ENCODE results near the gene CALD1.

The CALD1 gene

GRCh38 chr7:134910968-134911367 lies 131.5 kb downstream of the CALD1 start:
- H4K91ac ChIP-seq (ENCODE audit: low read length): no peak overlapping the region
- no peak overlapping the region for H2BK120ac ChIP-seq (ENCODE audit: low read depth, low read length)
- peaks cover 6 to 44% of the 10 kb centered on the region in 2 experiments for H3K36me3 ChIP-seq (ENCODE audit: control insufficient read depth in 1 of 2, insufficient read depth in 2 of 2, low read depth in 1 of 2, low read length in 2 of 2)
- H3K27me3 ChIP-seq (ENCODE audit: control insufficient read depth in 1 of 2, insufficient read depth in 1 of 2, low read length in 2 of 2): no peaks in the 10 kb centered on the region
- H3K14ac ChIP-seq (ENCODE audit: low read length in 2 of 2): no peak overlapping the region
- no peak overlapping the region for H2BK5ac ChIP-seq (ENCODE audit: low read depth, low read length, poor library complexity, severe bottlenecking)
- H3K9ac ChIP-seq (ENCODE audit: low read length): no peak overlapping the region
- no peak overlapping the region for H4K8ac ChIP-seq (ENCODE audit: low read length)
- H2BK12ac ChIP-seq (ENCODE audit: low read length in 2 of 2): no peak overlapping the region
- no peak overlapping the region for H3K4ac ChIP-seq (ENCODE audit: low read depth in 1 of 2, low read length in 2 of 2)
- peaks cover 1% of the 10 kb centered on the region for H3K4me1 ChIP-seq (ENCODE audit: control insufficient read depth, insufficient read depth, low read depth, low read length)
- H3K27ac ChIP-seq (ENCODE audit: low read length, poor library complexity, severe bottlenecking): no peak overlapping the region
- no peak overlapping the region for H3K4me2 ChIP-seq (ENCODE audit: low read length, poor library complexity, severe bottlenecking)
- no peak overlapping the region for H3K4me3 ChIP-seq (ENCODE audit: insufficient read depth in 1 of 2, low read depth in 1 of 2, low read length in 2 of 2)
- WGBS: 100% methylated on average over 4 of the region's 4 CpGs
- peaks cover 24% of the 10 kb centered on the region for H3K79me1 ChIP-seq (replicated peaks; ENCODE audit: low read length, poor library complexity, severe bottlenecking)
- no peak overlapping the region for H2BK15ac ChIP-seq (ENCODE audit: low read depth, poor library complexity, severe bottlenecking)
- H3K18ac ChIP-seq (ENCODE audit: low read depth in 1 of 2, low read length in 2 of 2): no peak overlapping the region
- no peak overlapping the region for H2AK5ac ChIP-seq (ENCODE audit: low read length, severe bottlenecking)
- no peaks in the 10 kb centered on the region for H3K9me3 ChIP-seq (ENCODE audit: control insufficient read depth, low read length)
- no peak overlapping the region for H3K23ac ChIP-seq (ENCODE audit: low read length in 2 of 2)
- H2AFZ ChIP-seq (ENCODE audit: low read depth, low read length): no peak overlapping the region
- no peak for DNase-seq

DNA sequence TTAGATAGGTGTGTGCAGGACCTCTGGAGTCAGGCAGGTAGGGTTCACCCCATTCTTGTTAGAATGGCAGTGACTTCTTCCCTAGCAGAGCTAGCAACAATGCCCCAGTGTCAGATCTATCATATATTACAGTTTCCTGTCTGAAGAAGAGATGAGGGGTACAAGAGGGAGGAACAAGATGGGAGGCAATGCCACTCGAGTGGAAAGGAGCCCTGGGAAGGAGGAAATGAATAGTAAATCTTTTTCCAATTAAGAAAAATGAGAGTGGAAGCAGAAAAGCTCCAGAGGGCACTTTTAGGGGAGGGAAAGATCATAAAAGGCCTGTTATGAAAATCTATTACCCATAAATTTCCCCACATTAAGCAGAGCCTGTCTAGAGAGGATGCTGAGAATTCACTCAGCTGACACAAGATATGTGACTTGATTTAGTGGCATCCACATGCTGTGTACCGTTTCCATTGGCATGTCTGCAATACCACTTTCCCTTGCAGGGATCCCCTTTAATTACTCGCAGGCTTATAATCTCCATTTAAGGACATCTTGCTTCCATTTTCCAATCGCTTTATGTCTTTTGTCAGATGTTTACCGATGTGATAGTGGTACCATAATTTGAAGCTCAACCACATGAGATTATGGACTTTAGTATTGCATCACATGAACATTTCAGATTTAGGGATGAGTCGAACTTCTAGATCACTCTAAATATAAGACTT lies 136.9 kb downstream of the CALD1 start:
- 77% methylated on average over 5 of the region's 6 CpGs for WGBS
- Histone ChIP-seq H3K23ac (ENCODE audit: low read length in 2 of 2) (no peak overlapping the region), H4K91ac (ENCODE audit: low read length) (no peak overlapping the region)

GRCh38 chr7:134919240-134919641 lies 139.8 kb downstream of the CALD1 start:
- Histone ChIP-seq H2BK12ac (ENCODE audit: low read length in 2 of 2) (no peak overlapping the region), H3K36me3 (ENCODE audit: control insufficient read depth in 1 of 2, insufficient read depth in 2 of 2, low read depth in 1 of 2, low read length in 2 of 2) (peaks cover 3 to 52% of the 10 kb centered on the region in 2 experiments), H3K4me3 (ENCODE audit: insufficient read depth in 1 of 2, low read depth in 1 of 2, low read length in 2 of 2) (no peak overlapping the region), H3K14ac (ENCODE audit: low read length in 2 of 2) (no peak overlapping the region), H2AFZ (ENCODE audit: low read depth, low read length) (no peak overlapping the region), H3K4me2 (ENCODE audit: low read length, poor library complexity, severe bottlenecking) (no peak overlapping the region), H3K9ac (ENCODE audit: low read length) (peak overlapping the region; percentile 53), H3K27me3 (ENCODE audit: control insufficient read depth in 1 of 2, insufficient read depth in 1 of 2, low read length in 2 of 2) (no peaks in the 10 kb centered on the region), H3K18ac (ENCODE audit: low read depth in 1 of 2, low read length in 2 of 2) (no peak overlapping the region), H2BK15ac (ENCODE audit: low read depth, poor library complexity, severe bottlenecking) (no peak overlapping the region), H3K79me1 (replicated peaks; ENCODE audit: low read length, poor library complexity, severe bottlenecking) (peaks cover 23% of the 10 kb centered on the region), H3K9me3 (ENCODE audit: control insufficient read depth, low read length) (no peaks in the 10 kb centered on the region), H2BK5ac (ENCODE audit: low read depth, low read length, poor library complexity, severe bottlenecking) (no peak overlapping the region), H3K27ac (ENCODE audit: low read length, poor library complexity, severe bottlenecking) (no peak overlapping the region), H3K4me1 (ENCODE audit: control insufficient read depth, insufficient read depth, low read depth, low read length) (peaks cover 3% of the 10 kb centered on the region), H4K8ac (ENCODE audit: low read length) (no peak overlapping the region), H4K91ac (ENCODE audit: low read length) (no peak overlapping the region), H2AK5ac (ENCODE audit: low read length, severe bottlenecking) (no peak overlapping the region), H3K23ac (ENCODE audit: low read length in 2 of 2) (no peak overlapping the region), H3K4ac (ENCODE audit: low read depth in 1 of 2, low read length in 2 of 2) (peak overlapping the region in 1 of 2 experiments; percentile 43), H2BK120ac (ENCODE audit: low read depth, low read length) (no peak overlapping the region)
- DNase-seq: peak; percentile 67

More for the DNA sequence above, 136.9 kb downstream of the CALD1 start:
- H2BK12ac ChIP-seq (ENCODE audit: low read length in 2 of 2): no peak overlapping the region
- no peak overlapping the region for H2BK120ac ChIP-seq (ENCODE audit: low read depth, low read length)
- no peaks in the 10 kb centered on the region for H3K27me3 ChIP-seq (ENCODE audit: control insufficient read depth in 1 of 2, insufficient read depth in 1 of 2, low read length in 2 of 2)
- no peak overlapping the region for H3K27ac ChIP-seq (ENCODE audit: low read length, poor library complexity, severe bottlenecking)
- H3K79me1 ChIP-seq (replicated peaks; ENCODE audit: low read length, poor library complexity, severe bottlenecking): peaks cover 24% of the 10 kb centered on the region
- H3K18ac ChIP-seq (ENCODE audit: low read depth in 1 of 2, low read length in 2 of 2): peak overlapping the region; percentile 38 to 58
- H3K36me3 ChIP-seq (ENCODE audit: control insufficient read depth in 1 of 2, insufficient read depth in 2 of 2, low read depth in 1 of 2, low read length in 2 of 2): peaks cover 7 to 56% of the 10 kb centered on the region in 2 experiments
- H2AFZ ChIP-seq (ENCODE audit: low read depth, low read length): no peak overlapping the region
- no peak overlapping the region for H3K9ac ChIP-seq (ENCODE audit: low read length)
- H2BK15ac ChIP-seq (ENCODE audit: low read depth, poor library complexity, severe bottlenecking): no peak overlapping the region
- H3K4me1 ChIP-seq (ENCODE audit: control insufficient read depth, insufficient read depth, low read depth, low read length): peaks cover 1% of the 10 kb centered on the region
- no peak for DNase-seq
- no peak overlapping the region for H2AK5ac ChIP-seq (ENCODE audit: low read length, severe bottlenecking)
- no peak overlapping the region for H2BK5ac ChIP-seq (ENCODE audit: low read depth, low read length, poor library complexity, severe bottlenecking)
- no peaks in the 10 kb centered on the region for H3K9me3 ChIP-seq (ENCODE audit: control insufficient read depth, low read length)
- H3K14ac ChIP-seq (ENCODE audit: low read length in 2 of 2): no peak overlapping the region
- H3K4me3 ChIP-seq (ENCODE audit: insufficient read depth in 1 of 2, low read depth in 1 of 2, low read length in 2 of 2): no peak overlapping the region
- H3K4me2 ChIP-seq (ENCODE audit: low read length, poor library complexity, severe bottlenecking): no peak overlapping the region
- no peak overlapping the region for H3K4ac ChIP-seq (ENCODE audit: low read depth in 1 of 2, low read length in 2 of 2)
- H4K8ac ChIP-seq (ENCODE audit: low read length): no peak overlapping the region

- H3K14ac ChIP-seq (ENCODE audit: low read length in 2 of 2): no peak overlapping the region
- 85% methylated on average over 1 of the region's 2 CpGs for WGBS
- no peak overlapping the region for H2BK5ac ChIP-seq (ENCODE audit: low read depth, low read length, poor library complexity, severe bottlenecking)
- H3K36me3 ChIP-seq (ENCODE audit: control insufficient read depth in 1 of 2, insufficient read depth in 2 of 2, low read depth in 1 of 2, low read length in 2 of 2): peaks cover 3 to 46% of the 10 kb centered on the region in 2 experiments
- no peak overlapping the region for H2AFZ ChIP-seq (ENCODE audit: low read depth, low read length)
- peak overlapping the region; percentile 29 for H2BK120ac ChIP-seq (ENCODE audit: low read depth, low read length)
- peaks cover 3% of the 10 kb centered on the region for H3K4me1 ChIP-seq (ENCODE audit: control insufficient read depth, insufficient read depth, low read depth, low read length)
- H4K8ac ChIP-seq (ENCODE audit: low read length): no peak overlapping the region
- peak overlapping the region; percentile 53 for H3K9ac ChIP-seq (ENCODE audit: low read length)
- H3K4ac ChIP-seq (ENCODE audit: low read depth in 1 of 2, low read length in 2 of 2): no peak overlapping the region
- H3K27me3 ChIP-seq (ENCODE audit: control insufficient read depth in 1 of 2, insufficient read depth in 1 of 2, low read length in 2 of 2): no peaks in the 10 kb centered on the region
- no peak overlapping the region for H3K4me3 ChIP-seq (ENCODE audit: insufficient read depth in 1 of 2, low read depth in 1 of 2, low read length in 2 of 2)
- DNase-seq: peak; percentile 89
- no peaks in the 10 kb centered on the region for H3K9me3 ChIP-seq (ENCODE audit: control insufficient read depth, low read length)
- H4K91ac ChIP-seq (ENCODE audit: low read length): no peak overlapping the region
- peaks cover 21% of the 10 kb centered on the region for H3K79me1 ChIP-seq (replicated peaks; ENCODE audit: low read length, poor library complexity, severe bottlenecking)
- no peak overlapping the region for H2BK15ac ChIP-seq (ENCODE audit: low read depth, poor library complexity, severe bottlenecking)
- peak overlapping the region in 1 of 2 experiments; percentile 16 for H3K18ac ChIP-seq (ENCODE audit: low read depth in 1 of 2, low read length in 2 of 2)
- no peak overlapping the region for H2AK5ac ChIP-seq (ENCODE audit: low read length, severe bottlenecking)
- H2BK12ac ChIP-seq (ENCODE audit: low read length in 2 of 2): peak overlapping the region in 1 of 2 experiments; percentile 75
- H3K4me2 ChIP-seq (ENCODE audit: low read length, poor library complexity, severe bottlenecking): no peak overlapping the region
- H3K27ac ChIP-seq (ENCODE audit: low read length, poor library complexity, severe bottlenecking): no peak overlapping the region
- no peak overlapping the region for H3K23ac ChIP-seq (ENCODE audit: low read length in 2 of 2)
Measured at GRCh38 chr7:134920026-134920753, 140.8 kb downstream of the CALD1 start.
